CD4-positive, alpha-beta T cell treated with Interleukin-15 for 1 hour (primary cell): ENCODE results near the gene SLC38A10.
"Not testable (repeated sequence)": the region's sequence is repeated elsewhere in the genome, so short reads cannot be mapped to it uniquely, and the experiment has no call there.

Experiments
- DNase-seq: peaks from one replicate; pipeline ENCODE4 v3.0.0-alpha.2; 2020

Gene SLC38A10

DNA sequence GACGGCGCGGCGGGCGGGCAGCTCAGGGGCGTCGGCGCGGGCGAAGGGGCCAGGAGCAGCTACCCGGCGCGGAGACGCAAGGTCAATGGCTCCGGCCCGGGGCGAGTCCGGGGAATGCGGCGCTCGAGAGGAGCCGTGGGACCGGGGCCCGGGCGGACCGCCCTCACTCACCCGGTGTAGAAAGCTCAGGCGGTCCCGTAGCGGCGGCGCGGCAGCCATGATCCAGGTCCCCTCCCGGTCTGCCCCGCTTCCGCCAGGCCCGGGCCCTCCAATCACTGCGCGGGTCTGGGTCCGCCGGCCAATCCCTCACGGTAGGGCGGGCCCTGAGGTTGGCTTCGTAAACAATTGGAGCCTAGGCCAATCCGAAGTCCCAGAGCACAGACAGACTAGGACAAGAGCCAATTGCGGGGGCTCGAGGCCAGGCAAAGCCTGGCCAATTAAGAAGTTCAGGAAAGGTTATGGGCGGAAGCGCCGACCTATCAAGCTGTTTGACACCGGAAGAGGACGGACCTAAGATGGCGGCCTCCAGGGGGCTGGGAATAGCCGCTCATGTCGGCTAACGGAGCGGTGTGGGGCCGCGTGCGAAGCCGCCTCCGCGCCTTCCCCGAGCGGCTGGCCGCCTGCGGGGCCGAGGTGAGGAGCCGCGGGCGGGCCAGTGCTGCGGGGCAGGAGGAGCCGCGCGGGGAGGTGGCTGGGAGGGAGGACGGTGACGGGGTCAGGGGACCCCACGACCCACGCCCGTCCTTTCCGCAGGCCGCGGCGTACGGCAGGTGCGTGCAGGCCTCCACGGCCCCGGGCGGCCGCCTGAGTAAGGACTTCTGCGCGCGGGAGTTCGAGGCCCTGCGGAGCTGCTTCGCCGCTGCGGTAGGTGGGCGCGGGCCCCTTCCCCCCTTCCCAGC is 56.0 kb downstream of the SLC38A10 start, which contains the start of the genes NDUFAF8 and TEPSIN:
TSS of gene NDUFAF8 (plus strand) at position 504 of the 899 bp plus-strand sequence. CDS start at position 550, 46 bp downstream.
TSS of gene TEPSIN (minus strand) at position 241 of the 899 bp plus-strand sequence. CDS start at position 219, 22 bp downstream.
- peak; percentile 98 for DNase-seq

DNA sequence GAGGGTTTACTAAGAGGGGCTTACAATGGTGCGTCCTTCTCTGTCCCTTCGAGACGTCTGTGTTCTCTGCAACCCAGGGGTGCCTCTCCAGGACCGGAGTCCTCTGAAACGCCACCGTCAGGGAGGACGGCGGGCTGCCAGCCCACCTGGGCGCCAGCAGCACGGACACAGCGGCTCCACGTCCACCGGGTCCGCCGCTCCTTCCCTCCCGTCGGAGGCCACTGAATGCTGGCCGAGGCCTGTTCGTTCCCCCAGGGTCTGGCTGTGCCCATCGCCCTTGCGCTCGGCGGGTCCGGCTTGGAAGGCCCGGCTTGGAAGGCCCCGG is 56.7 kb downstream of the SLC38A10 start:
- DNase-seq, result no peak

DNA sequence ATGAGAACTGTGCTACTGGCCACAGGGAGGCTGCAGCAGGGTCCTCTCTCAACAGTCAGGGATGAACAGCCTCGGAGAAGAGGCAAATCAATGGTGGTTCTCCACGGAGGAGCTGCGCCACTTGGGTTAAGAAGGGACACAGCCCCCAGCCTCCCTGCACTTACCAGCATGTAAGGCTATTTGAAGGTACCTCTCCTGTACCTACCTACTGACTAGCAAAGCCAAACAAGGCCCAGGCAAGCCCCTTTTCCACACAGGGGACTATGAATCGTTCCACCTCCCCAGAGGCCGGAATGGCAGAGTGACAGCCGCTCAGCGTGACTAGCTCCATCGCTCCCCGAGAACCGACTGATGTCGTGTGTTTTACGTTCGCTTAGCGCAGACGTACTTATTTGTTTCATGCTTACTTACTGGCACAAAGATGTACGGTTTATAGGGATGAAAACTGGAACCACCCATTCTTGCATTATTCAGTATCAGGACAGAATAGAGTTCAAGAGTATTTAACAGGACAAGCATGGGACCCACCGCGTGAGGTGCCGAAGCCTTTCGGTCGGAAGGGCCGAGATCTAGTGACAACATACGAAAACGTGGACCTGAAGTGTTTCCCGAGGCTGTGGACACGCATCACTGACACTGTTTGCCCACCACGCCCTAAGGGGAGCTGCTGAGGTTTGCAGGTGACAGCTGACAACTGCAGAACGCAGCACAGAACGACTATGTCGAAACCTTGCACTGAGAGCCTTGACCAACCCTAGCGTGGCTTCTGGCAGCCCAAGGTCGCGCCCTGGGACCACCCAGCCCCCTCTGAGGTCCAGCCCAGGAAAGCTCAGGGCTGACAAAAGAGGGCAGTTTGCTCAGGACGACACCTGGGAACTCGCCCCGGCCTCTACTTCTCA is 57.3 kb downstream of the SLC38A10 start:
- no peak for DNase-seq

DNA sequence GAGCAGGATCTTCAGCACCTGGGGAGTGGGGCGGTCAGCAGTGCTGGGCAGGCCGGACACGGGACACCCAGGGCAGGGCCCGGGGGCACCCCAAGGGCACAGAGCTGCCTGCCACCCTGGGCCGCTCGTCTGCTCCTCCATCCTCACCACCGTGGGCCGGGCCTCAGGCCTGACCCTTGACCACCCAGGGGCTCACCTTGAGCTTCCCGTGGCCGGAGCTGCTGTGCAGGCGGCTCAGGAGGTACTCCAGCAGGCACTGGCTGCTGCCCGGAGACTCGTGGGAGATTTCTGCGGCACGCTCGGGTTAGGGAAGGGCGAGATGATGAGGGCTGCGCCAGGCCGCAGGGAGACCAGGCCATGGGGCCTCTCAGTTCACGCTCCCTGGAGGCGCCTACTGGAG is 58.3 kb downstream of the SLC38A10 start:
- no peak for DNase-seq

DNA sequence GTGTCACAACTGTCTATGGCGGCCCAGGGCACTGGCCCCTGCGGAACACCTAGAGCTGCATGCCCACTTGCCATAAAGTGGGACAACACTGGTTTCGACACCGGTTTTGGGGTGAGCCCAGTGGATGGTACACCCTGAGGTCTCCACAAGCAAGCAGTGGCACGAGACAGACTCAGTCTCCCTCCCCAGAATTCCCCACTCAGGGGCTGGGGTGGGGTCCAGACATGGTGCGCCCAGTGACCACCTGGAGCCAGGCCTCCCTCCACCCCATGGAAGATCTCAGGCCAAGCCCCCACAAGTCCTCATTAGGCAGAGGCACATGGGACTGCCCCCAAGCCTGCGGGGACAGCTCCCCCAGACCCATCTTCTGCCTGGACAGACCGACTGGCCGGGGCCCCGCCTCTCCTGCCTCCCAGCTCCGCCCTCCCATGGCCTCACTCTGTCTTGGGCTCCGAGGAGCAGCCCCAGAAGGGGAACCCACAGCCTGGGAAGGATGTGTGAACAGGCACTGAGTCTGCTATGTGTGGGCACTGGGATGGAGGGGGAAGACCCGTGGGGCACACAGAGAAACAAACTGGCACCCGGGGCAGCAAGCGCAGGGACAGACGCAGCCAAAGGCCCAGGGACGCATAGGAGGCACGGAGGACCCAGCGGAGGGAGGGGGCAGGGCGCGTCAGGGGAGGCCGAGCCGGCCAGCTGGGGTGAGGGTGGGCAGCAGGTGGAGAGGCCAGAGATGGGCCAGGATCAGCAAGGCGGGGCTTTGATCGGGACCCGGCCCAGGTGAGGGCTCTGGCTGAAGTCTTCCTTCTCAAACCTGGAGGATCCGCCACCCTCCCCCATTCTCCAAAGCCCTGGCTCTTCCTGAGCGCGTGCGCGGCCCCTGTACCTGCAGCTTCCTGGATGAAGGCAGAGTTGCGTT is 59.0 kb downstream of the SLC38A10 start:
- no peak for DNase-seq

DNA sequence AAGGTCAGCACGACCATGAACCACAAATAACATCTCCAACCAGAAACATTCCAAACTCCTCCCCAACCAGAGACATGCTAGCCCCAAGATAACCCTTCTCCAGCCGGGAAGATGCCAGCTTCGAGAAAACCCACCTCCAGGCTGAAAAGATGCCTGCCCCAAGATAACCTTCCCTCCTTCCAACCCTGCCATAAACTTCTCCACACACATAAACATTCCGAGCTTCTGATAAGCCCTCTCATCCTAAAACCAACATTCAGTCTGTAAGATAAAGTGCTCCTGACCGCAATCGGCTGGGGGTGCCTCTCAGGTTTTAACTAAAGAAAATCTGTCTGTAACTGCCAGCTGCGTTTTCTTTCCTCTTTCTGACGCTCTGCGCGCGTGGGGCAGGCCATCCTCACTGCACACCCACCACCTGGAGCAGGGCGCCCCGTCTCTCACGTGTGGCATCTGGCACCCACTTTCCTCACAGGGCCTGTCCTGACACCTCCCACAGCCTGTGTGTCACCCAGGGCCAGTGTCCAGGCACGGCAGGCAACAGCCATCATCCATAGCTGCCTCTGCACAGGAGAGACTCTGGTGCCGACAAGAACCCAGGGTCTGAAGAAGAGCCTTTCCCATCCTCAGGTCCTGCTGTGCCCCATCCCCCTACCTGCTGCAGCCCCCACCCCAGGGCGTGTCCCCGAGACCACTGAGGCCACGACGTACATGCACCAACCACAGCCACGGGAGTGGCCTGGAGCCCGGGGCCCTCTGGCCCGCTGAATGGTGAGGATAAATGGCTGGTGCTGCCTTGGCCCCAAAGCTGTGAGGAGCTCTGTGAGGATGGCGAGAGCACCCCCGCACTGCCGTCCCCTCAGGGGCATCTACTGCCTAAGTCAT is 59.9 kb downstream of the SLC38A10 start:
- DNase-seq, result no peak

DNA sequence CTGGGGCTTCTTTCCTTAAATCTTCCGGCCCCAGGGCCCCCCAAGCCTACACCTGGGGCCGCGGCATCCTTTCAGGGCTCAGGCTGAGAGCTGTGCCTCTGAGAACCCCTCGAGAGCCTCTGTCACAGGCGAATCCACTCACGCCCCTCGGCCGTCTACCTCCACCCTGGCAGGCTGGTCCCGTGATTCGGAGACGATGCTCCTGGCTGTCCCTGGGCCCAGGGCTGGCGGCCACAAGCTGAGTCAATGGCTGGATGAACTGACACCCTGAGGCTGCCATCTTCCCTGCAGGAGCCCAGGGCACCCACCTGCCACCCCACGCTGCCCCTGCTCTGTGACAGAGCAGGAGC is 60.6 kb downstream of the SLC38A10 start:
- DNase-seq, result no peak

DNA sequence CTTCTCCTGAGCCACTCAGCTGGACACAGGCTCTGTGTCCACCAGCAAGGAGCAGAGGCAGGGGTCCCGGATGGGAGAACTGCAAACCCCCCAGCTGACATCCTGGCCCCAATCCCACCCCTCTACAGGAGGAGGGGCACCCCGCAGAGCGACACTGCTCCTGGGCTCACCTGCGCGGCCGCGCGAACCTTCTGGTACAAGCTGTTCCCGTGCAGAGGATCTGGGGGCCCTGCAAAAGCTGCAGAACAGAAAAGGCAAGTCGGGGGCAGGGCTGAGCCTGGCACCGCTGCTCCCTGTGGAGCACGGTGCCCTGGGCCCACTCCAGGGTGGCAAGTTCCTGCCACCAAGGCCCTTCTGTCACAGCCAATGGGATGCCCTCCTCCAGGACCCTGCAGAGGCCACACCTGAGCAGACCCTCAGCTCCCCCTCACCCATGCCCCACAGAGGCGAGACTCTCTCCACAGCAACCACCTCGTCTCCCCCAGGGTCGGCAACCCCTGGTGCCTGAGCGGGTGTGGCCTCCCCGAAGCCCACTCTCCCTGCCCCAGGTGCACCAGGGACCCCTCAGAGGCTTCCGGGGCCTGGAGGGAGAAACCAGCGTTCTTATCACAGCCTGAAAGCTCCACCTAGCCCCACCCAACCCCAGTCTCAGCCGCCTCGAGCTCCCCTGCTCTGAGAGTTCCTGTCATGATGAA is 61.1 kb downstream of the SLC38A10 start:
- no peak for DNase-seq

DNA sequence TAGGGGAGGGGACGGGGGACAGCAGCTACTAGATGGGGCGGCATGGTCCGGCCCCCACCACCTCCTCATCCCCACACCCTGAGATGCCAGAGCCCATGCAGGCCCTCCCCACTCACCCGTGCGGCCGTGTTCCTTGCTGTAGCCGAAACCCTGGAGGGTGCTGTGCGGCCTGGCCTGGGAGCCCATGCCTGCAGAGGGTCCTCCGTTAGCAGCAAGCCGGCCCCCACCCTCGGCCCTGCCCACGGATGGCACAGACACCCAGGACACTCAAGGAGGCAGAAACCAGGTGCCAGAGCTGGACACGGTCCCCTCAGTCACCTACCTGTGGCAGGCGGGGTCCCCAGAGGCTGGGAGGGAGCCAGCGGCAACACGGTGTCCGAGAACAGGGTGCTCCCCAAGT is 61.8 kb downstream of the SLC38A10 start:
- DNase-seq, result no peak

DNA sequence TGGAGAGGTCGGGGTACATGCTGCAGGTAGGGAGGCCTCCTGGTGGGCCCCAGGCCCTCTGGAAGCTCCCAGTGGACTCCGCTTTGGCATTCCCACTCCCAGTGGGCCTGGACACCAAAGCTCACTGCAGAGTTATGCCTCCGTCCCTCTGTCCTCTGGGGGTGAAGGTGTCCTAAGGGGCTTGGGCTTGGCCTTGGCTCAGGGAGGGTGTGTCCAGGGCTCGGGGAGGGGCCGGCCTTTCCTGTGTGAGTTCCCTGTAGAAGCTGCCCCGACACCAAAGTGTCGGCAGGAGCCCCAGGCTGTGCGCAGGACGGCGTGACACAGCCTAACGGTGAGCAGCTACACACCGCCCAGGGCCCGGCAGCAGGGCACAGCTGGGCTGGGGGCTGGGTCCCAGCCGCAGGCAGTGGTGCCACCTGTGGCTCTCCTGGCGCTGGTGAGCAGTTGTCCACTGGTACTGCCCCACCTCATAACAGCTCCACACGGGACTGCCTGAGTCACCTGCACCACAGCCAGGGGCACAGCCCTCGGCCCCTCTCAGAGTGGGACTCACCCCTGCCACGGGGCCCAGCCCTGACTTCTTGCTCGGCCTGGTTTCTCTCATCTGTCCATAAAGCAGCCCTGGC is 62.4 kb downstream of the SLC38A10 start:
- DNase-seq, result no peak

DNA sequence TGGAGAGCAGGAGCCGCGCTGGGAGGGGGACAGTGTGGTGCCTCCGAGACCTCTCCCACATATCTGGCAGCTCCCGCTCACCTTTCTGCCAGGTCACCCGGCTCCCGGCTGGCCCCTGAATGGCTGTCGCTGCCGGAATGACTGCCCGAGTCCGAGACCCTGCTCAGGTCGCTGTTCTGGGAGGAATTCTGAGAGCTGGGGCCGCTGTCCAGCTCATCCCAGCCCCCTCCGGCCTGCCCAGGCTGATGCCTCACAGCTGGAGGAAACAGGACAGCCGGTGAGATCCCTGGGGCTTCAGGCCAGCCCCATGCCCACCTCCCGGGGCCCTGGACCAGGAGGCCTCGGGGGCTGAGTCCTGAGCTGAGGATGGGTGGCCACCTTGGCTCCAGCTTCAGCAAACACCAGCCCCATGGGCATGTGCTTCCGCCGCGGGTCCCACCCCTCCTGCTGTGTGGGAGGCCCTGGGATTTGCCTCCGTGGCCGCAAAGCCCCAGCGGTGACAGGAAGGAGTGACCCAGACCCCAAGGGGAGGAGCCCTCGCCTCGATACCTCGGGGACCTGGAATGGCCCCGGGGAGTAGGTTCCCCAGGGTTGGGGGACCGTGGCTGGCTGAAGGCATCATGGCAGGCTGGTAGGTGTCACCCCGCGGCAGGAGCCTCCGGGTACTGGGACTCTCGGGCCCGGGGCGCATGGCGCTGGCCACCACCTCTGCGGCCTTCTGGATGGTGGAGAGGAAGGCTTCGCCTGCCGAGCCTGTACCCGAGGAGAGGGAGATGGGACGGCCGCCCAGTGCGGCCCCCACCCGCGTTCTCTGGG is 63.1 kb downstream of the SLC38A10 start:
- no peak for DNase-seq

DNA sequence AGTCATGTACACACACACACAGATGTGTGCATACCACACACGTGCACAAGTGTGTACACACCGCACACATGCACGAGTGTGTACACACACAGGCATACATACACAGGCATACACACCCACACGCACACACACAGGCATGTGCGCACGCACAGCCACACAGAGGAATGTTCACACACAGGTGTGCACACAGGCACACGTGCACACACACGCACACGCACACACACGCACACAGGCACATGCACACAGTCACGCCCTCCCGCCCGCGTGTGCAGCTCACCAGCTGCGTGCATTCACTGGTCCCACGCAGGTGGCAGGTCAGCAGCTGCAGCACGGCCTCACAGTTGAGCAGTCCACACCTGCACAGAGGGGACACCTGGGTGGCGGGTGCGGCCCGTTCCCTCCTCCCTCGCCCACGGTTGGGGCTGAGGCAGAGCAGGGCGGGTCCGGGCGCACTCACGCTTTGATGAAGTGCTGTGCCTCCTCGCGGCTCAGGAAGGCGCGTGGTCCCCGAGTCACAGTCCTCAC is 63.9 kb downstream of the SLC38A10 start:
- DNase-seq, result no peak

DNA sequence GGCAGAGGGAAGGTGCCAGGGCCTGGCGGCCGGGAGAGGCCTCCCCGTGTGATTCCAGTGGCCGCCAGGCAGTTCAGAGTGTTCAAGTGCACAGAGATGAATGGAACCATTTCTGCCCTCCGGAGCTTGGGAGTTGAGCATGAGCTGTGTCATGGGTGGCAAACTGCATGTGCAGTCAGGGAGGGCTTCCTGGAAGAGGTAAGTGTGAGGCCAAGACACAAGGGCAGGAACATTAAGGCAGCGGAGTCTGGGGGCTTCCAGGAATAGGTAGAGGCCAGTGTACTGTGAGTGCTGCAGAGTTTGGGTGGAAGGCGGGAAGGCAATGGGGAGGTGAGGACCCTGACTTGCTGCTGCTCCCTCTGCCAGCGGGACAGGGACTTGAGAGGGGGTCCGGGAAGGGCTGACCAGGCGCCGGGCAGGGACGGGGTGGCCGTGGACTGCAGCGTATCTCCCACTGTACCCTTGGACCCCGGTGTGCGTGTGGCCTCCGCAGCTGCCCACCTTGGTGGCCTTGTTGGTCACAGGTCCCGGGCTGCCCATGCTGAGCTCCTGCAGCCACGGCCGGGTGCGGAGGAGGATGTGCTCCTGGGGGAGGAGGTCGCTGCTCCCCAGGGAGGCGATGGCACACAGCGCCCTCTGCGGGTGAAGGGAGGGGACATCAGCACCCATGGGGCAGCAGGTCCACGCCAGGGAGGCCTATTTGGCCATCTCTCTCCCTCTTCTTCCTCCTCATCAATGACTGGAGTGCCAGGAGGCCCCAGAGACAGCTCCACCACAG is 64.9 kb downstream of the SLC38A10 start:
- DNase-seq, result no peak

DNA sequence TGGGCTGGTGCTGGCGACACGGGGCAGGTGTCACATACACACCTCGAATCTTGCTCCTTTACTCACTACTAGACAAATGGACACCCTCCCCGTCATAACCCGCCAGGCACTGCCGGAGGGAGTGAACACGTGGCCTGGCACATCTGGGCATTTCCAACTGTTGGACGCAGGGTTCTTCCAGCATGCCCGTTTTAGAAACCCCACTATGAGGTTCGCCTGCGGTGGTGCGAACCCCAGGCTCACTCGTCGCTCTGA is 65.5 kb downstream of the SLC38A10 start:
- DNase-seq, result no peak

DNA sequence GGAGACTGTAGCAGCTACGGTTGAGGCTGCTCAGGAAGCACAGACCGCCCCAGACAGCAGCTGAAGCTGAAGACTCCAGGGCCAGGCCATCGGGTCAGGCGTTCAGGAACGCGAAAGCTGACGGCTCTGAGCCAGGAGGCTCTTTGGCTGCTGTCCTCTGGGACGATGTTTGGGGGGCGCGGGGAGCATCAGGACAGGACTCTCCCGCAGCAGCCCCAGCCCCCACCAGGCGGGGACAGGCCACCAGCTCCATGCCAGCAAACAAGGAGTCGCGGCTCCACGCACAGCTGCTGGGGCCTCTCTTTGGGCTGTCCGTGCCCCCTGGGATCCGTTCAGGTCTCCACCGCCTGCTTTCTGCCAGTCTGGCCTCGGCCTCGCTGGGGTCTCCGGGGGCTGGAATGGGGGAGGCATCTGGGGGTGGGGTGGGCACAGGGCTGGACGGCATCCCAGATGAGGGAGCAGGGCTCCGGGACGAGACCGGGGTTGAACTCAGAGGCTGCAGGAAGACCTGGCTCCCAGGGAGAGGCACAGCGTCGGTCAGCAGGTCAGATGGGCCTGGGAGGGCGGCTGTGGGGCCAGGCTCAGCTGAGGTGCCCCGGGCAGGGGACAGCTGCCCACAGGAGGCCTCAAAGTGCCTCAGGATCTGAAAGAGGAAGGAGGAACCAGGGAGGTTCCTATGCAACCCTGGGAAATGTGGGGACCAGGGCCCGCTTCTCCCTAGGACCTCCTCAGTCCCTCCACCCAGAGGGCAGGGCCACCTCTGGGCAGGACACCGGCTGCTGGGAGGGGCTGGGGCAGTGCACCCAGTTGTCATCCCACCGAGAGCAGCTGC is 66.1 kb downstream of the SLC38A10 start:
- no peak for DNase-seq

DNA sequence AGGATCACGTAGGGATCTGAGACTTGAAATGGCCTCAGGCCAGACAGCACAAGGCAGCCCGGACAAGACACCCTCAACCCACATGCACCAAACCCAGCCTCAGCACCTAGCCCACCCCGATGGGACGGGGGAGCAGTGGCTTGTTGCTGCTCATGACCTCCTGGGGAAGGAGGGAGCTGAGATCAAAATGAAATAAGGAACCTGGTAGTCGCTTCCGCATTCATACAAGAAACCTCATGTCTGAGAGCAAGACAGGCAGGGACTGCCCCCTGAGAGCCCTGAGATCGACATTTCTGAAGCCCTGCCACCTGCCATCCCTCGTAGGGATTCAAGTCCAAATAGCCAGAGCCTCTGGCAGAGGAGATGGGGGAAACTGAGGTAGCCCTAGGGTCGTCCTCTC is 66.7 kb downstream of the SLC38A10 start:
- peak; percentile 27 for DNase-seq

DNA sequence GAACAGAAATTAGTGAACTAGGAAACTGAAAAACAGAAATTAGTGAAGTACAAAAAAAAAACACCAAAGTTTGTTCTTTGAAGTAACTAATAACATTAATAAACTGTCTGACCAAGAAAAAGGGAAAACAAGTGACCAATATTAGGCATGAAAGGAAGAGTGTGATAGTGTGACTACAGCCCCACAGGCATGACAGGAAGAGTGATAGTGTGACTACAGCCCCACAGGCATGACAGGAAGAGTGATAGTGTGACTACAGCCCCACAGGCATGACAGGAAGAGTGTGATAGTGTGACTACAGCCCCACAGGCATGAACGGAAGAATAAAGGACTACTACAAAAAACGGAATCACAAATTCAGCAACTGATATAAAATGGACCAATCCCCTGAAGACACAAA is 67.5 kb downstream of the SLC38A10 start:
- not testable (repeated sequence) for DNase-seq

DNA sequence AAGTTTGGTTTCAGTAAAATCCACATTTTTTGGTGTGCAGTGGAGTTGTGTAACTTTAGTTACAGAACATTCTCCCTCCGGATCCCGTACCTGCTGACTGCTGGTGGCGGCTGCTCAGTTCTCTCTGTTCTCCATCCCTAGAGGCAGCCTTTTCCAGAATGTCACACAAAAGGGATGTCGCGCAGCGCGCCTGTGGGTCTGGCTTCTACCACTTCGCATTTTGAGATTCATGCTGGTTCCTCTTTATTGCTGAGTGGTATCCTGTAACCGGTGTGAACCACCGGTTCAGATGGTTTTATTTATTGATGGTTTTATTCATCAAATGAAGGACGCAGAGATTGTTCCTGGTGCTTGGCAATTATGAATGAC is 71.4 kb downstream of the SLC38A10 start:
- no peak for DNase-seq
